WTC11 (cell line): ENCODE results near the gene TXNIP. TPM values are rescaled to one million over a fixed set of nuclear protein-coding genes. Genes with fewer than 3 reads are reported as not detected.

Experiments used
- ATF1 ChIP-seq: sonication (generic); formaldehyde crosslinking; IDR thresholded peaks from 2 replicates; pipeline ENCODE4 v1.8.1; 2023; ENCODE audit warnings: mild to moderate bottlenecking, moderate library complexity, missing genetic modification reagents
- MXD4 ChIP-seq: fragments of 250-450 bp; sonication (Bioruptor Pico); IDR thresholded peaks from 2 replicates; pipeline ENCODE4 v1.8.0; 2021; ENCODE audit warnings: mild to moderate bottlenecking, moderate library complexity, borderline replicate concordance
- ZNF423 ChIP-seq: fragments of 250-450 bp; sonication (Bioruptor Pico); IDR thresholded peaks from 2 replicates; pipeline ENCODE4 v2.1.2; 2022; ENCODE audit warnings: mild to moderate bottlenecking, moderate library complexity
- total RNA-seq: library from RNA; stranded (reverse); gene quantifications from 3 replicates; pipeline ENCODE4 v1.2.3, GENCODE V29; 2021
- TF ChIP-seq, protein P1 (sequence below): sonication (generic); formaldehyde crosslinking; conservative IDR thresholded peaks from 2 replicates; pipeline ENCODE4 v1.8.1; 2023; ENCODE audit warnings: mild to moderate bottlenecking, low read depth, missing genetic modification reagents, moderate library complexity
- TF ChIP-seq, protein P2 (sequence below): sonication (generic); formaldehyde crosslinking; IDR thresholded peaks from 2 replicates; pipeline ENCODE4 v1.8.1; 2023; ENCODE audit warnings: mild to moderate bottlenecking, missing genetic modification reagents, moderate library complexity

TXNIP gene
- total RNA-seq, 1 experiment from 2014 or later = 56.7 TPM

DNA sequence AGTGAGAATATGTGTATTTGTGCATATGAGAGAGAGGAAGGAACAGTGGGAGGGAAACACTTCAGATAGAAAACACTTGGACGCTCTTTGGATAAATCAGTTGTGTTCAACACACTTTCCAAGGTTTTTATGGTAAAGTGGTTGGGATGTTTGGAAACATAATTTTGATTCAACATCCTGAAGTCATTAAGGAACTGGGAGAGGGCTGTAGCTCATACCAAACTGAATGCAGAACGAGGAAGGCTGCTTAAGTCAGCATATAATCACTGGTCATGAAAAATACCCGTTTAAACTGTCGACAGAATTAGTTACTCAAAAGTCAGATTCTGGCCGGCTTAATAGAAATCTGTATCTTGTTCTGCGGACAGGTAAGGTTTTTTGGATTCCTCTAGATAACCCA lies 53.5 kb downstream of the TXNIP start (continued):
- no peak for TF ChIP-seq MXD4 (CRISPR knock-in tag)
- TF ChIP-seq, protein P1, sequence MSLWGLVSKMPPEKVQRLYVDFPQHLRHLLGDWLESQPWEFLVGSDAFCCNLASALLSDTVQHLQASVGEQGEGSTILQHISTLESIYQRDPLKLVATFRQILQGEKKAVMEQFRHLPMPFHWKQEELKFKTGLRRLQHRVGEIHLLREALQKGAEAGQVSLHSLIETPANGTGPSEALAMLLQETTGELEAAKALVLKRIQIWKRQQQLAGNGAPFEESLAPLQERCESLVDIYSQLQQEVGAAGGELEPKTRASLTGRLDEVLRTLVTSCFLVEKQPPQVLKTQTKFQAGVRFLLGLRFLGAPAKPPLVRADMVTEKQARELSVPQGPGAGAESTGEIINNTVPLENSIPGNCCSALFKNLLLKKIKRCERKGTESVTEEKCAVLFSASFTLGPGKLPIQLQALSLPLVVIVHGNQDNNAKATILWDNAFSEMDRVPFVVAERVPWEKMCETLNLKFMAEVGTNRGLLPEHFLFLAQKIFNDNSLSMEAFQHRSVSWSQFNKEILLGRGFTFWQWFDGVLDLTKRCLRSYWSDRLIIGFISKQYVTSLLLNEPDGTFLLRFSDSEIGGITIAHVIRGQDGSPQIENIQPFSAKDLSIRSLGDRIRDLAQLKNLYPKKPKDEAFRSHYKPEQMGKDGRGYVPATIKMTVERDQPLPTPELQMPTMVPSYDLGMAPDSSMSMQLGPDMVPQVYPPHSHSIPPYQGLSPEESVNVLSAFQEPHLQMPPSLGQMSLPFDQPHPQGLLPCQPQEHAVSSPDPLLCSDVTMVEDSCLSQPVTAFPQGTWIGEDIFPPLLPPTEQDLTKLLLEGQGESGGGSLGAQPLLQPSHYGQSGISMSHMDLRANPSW = no peak
- no peak for TF ChIP-seq ATF1
- no peak for TF ChIP-seq ZNF423 (CRISPR knock-in tag)
- TF ChIP-seq, protein P2, sequence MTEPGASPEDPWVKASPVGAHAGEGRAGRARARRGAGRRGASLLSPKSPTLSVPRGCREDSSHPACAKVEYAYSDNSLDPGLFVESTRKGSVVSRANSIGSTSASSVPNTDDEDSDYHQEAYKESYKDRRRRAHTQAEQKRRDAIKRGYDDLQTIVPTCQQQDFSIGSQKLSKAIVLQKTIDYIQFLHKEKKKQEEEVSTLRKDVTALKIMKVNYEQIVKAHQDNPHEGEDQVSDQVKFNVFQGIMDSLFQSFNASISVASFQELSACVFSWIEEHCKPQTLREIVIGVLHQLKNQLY (CRISPR knock-in tag) = no peak

Other genes starting within 250 kb of the TXNIP start
- gene RNF115, start 172.5 kb downstream of the TXNIP start, total RNA-seq = 8.1 to 9.2 TPM (median 9.0 TPM) in 3 replicates
- gene POLR3C, start 172.4 kb downstream of the TXNIP start, total RNA-seq = 20.2 to 24.9 TPM (median 22.7 TPM) in 3 replicates
- gene NUDT17, start 150.9 kb downstream of the TXNIP start, total RNA-seq = 2.7 to 3.5 TPM (median 3.3 TPM) in 3 replicates
- gene PIAS3, start 137.5 kb downstream of the TXNIP start, total RNA-seq = 44.9 to 52.4 TPM (median 49.6 TPM) in 3 replicates
- 2.7 to 3.2 TPM (median 2.9 TPM) in 3 replicates for gene ANKRD35, start 110.7 kb downstream of the TXNIP start, total RNA-seq
- 0.31 to 0.34 TPM (median 0.32 TPM) in 3 replicates for gene ITGA10, start 86.5 kb downstream of the TXNIP start, total RNA-seq
- gene PEX11B, start 77.9 kb downstream of the TXNIP start, total RNA-seq = 10.9 to 12.5 TPM (median 11.8 TPM) in 3 replicates
- gene RBM8A, start 69.1 kb downstream of the TXNIP start, total RNA-seq = 199 to 215 TPM (median 212 TPM) in 3 replicates
- gene LIX1L, start 38.6 kb downstream of the TXNIP start, total RNA-seq = 3.0 to 3.8 TPM (median 3.8 TPM) in 3 replicates
- 0.21 to 0.44 TPM (median 0.22 TPM) in 3 replicates for gene ANKRD34A, start 32.0 kb downstream of the TXNIP start, total RNA-seq
- gene POLR3GL, start 31.9 kb downstream of the TXNIP start, total RNA-seq = 3.8 to 8.3 TPM (median 6.7 TPM) in 3 replicates
- gene HJV, start 25.2 kb upstream of the TXNIP start, total RNA-seq = 0.23 to 0.50 TPM (median 0.31 TPM) in 3 replicates
- 0.63 to 0.80 TPM (median 0.64 TPM) in 3 replicates for gene NBPF10, start 148.2 kb upstream of the TXNIP start, total RNA-seq
- gene NOTCH2NLA, start 232.4 kb upstream of the TXNIP start, total RNA-seq = 15.4 to 16.4 TPM (median 16.2 TPM) in 3 replicates